Activated CD8-positive, alpha-beta memory T cell treated with anti-CD3 and anti-CD28 coated beads, Interleukin-2, amount 50 U/mL, for 1 hour (primary cell): ENCODE results near the gene GPATCH1.
"Not testable (repeated sequence)": the region's sequence is repeated elsewhere in the genome, so short reads cannot be mapped to it uniquely, and the experiment has no call there.

Experiments
- DNase-seq: peaks from one replicate; pipeline ENCODE4 v3.0.0-alpha.2; 2020; ENCODE audit errors: extremely low read depth

Gene GPATCH1

GRCh38 chr19:33111587-33111986 lies 30.6 kb downstream of the GPATCH1 start:
- DNase-seq, result no peak

- no peak for DNase-seq
These were observed 33.3 kb downstream of the GPATCH1 start for GRCh38 chr19:33114312-33114711.

- DNase-seq, result no peak
These were observed 36.5 kb downstream of the GPATCH1 start for GRCh38 chr19:33117501-33117900.

GRCh38 chr19:33118643-33119042 lies 37.7 kb downstream of the GPATCH1 start:
- DNase-seq, result no peak

- DNase-seq, result no peak
These were observed 43.5 kb downstream of the GPATCH1 start for GRCh38 chr19:33124207-33125098.

GRCh38 chr19:33125929-33126388 lies 45.0 kb downstream of the GPATCH1 start:
- peak; percentile 5 for DNase-seq

GRCh38 chr19:33126712-33127111 lies 45.7 kb downstream of the GPATCH1 start:
- not testable (repeated sequence) for DNase-seq

- DNase-seq, result no peak
These were observed 48.9 kb downstream of the GPATCH1 start for GRCh38 chr19:33129901-33130300.

- no peak for DNase-seq
These were observed 49.5 kb downstream of the GPATCH1 start for GRCh38 chr19:33130433-33130832.

GRCh38 chr19:33132021-33132420 lies 51.0 kb downstream of the GPATCH1 start, which contains the start of gene WDR88:
WDR88 (plus strand) TSS chr19:33132114; CDS start chr19:33132170, 56 bp downstream.
- no peak for DNase-seq

- no peak for DNase-seq
These were observed 51.4 kb downstream of the GPATCH1 start for GRCh38 chr19:33132425-33132824.

- DNase-seq, result no peak
These were observed 52.6 kb downstream of the GPATCH1 start for GRCh38 chr19:33133438-33134031.

- peak; percentile 7 for DNase-seq
These were observed 53.6 kb downstream of the GPATCH1 start for GRCh38 chr19:33134571-33135041.

- DNase-seq, result no peak
These were observed 58.2 kb downstream of the GPATCH1 start for GRCh38 chr19:33139165-33139564.

GRCh38 chr19:33143897-33144405 lies 63.0 kb downstream of the GPATCH1 start:
- peak; percentile 7 for DNase-seq

- DNase-seq, result no peak
These were observed 65.2 kb downstream of the GPATCH1 start for GRCh38 chr19:33146209-33146608.

- no peak for DNase-seq
These were observed 66.6 kb downstream of the GPATCH1 start for GRCh38 chr19:33147538-33147937.

- no peak for DNase-seq
These were observed 70.0 kb downstream of the GPATCH1 start for GRCh38 chr19:33150852-33151518.

- no peak for DNase-seq
These were observed 71.2 kb downstream of the GPATCH1 start for GRCh38 chr19:33152176-33152575.

GRCh38 chr19:33152625-33153024 lies 71.6 kb downstream of the GPATCH1 start:
- not testable (repeated sequence) for DNase-seq

GRCh38 chr19:33154313-33154712 lies 73.3 kb downstream of the GPATCH1 start:
- not testable (repeated sequence) for DNase-seq

GRCh38 chr19:33156334-33156733 lies 75.4 kb downstream of the GPATCH1 start:
- no peak for DNase-seq
